ENCODE measurements around the gene KRTAP5-8.
"Not testable (repeated sequence)": the region's sequence is repeated elsewhere in the genome, so short reads cannot be mapped to it uniquely, and the experiment has no call there.

Gene KRTAP5-8
- total RNA-seq = 0.07 to 0.31 reads per million in 2 donors

- DNase-seq = not testable (repeated sequence)
Observed at GRCh38 chr11:71537977-71538665, at the start of gene KRTAP5-8. Gene KRTAP5-8, plus strand, starts transcription at chr11:71538025. Its CDS starts 31 bp downstream, at chr11:71538056.

- DNase-seq = no peak
Observed at GRCh38 chr11:71488681-71489270, 49.0 kb upstream of the KRTAP5-8 start.

GRCh38 chr11:71489311-71490043 is 48.3 kb upstream of the KRTAP5-8 start:
- peak in 2 of 5 experiments; percentile 50 to 51 for DNase-seq

GRCh38 chr11:71490044-71490730 is 47.6 kb upstream of the KRTAP5-8 start:
- no peak for DNase-seq

- no peak for DNase-seq
Observed at GRCh38 chr11:71490731-71491390, 47.0 kb upstream of the KRTAP5-8 start.

GRCh38 chr11:71491531-71491930 is 46.3 kb upstream of the KRTAP5-8 start:
- DNase-seq = no peak

- no peak for DNase-seq
Observed at GRCh38 chr11:71491940-71492339, 45.9 kb upstream of the KRTAP5-8 start.

- DNase-seq = no peak
Observed at GRCh38 chr11:71495286-71496230, 42.3 kb upstream of the KRTAP5-8 start.

- DNase-seq = no peak
Observed at GRCh38 chr11:71496421-71496820, 41.4 kb upstream of the KRTAP5-8 start.

GRCh38 chr11:71498091-71498490 is 39.7 kb upstream of the KRTAP5-8 start:
- no peak for DNase-seq

GRCh38 chr11:71499125-71499524 is 38.7 kb upstream of the KRTAP5-8 start:
- peak in 1 of 5 experiments; percentile 47 for DNase-seq

GRCh38 chr11:71499546-71499945 is 38.3 kb upstream of the KRTAP5-8 start:
- DNase-seq = no peak

- no peak for DNase-seq
Observed at GRCh38 chr11:71500601-71501021, 37.2 kb upstream of the KRTAP5-8 start.

GRCh38 chr11:71501071-71501985 is 36.5 kb upstream of the KRTAP5-8 start:
- no peak for DNase-seq

- DNase-seq = no peak
Observed at GRCh38 chr11:71502026-71502425, 35.8 kb upstream of the KRTAP5-8 start.

GRCh38 chr11:71502871-71503435 is 34.9 kb upstream of the KRTAP5-8 start:
- no peak for DNase-seq

- no peak for DNase-seq
Observed at GRCh38 chr11:71504531-71504930, 33.3 kb upstream of the KRTAP5-8 start.

GRCh38 chr11:71505001-71505400 is 32.8 kb upstream of the KRTAP5-8 start:
- DNase-seq = no peak

- no peak for DNase-seq
Observed at GRCh38 chr11:71505781-71506180, 32.0 kb upstream of the KRTAP5-8 start.

- no peak for DNase-seq
Observed at GRCh38 chr11:71507102-71507501, 30.7 kb upstream of the KRTAP5-8 start.
